ENCODE measurements around the gene RTF2.

DNA sequence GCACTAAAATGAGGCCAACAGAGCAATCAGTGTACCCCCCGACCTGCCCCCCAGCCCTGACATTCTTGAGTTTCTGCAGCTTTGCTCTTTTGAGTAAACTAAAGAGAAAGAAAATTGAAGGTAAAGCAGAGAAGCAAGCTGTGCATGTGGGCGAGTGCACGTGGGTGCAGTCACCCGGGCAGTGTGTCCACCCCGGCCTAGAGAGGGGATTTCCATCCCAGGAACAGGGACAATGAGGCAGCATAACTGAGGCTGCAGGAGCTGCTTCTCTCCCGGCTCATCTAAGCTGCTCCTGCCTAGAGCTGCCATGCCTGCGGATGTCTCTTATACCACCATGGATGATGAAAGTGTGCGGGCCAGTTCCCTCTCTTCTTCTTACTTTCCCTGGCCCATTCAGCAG, 39.5 kb upstream of the RTF2 start:
- TF ChIP-seq EZH2 (IDR thresholded peaks at IDR 0.05; ENCODE audit: low read depth, unreplicated experiment) = no peak
- TF ChIP-seq, protein P1, sequence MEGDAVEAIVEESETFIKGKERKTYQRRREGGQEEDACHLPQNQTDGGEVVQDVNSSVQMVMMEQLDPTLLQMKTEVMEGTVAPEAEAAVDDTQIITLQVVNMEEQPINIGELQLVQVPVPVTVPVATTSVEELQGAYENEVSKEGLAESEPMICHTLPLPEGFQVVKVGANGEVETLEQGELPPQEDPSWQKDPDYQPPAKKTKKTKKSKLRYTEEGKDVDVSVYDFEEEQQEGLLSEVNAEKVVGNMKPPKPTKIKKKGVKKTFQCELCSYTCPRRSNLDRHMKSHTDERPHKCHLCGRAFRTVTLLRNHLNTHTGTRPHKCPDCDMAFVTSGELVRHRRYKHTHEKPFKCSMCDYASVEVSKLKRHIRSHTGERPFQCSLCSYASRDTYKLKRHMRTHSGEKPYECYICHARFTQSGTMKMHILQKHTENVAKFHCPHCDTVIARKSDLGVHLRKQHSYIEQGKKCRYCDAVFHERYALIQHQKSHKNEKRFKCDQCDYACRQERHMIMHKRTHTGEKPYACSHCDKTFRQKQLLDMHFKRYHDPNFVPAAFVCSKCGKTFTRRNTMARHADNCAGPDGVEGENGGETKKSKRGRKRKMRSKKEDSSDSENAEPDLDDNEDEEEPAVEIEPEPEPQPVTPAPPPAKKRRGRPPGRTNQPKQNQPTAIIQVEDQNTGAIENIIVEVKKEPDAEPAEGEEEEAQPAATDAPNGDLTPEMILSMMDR (conservative IDR thresholded peaks at IDR 0.05; ENCODE audit: low read depth in 2 of 2) = no peak
